Testis (tissue), 3 donors: ENCODE measurements around the gene LYPD6. TPM values are rescaled to one million over a fixed set of nuclear protein-coding genes. Genes with fewer than 3 reads are reported as not detected.

Experiments
- DNase-seq: peaks from one replicate; pipeline ENCODE4 v3.0.0-alpha.2; 2019
- H3K27ac ChIP-seq, 2 donors: fragments of 200-600 bp; sonication (generic); one replicate each; pipeline ENCODE4 v1.5.1; 2019
- H3K27me3 ChIP-seq: fragments of 200-600 bp; sonication (generic); one replicate; pipeline ENCODE4 v1.5.1; 2019
- H3K36me3 ChIP-seq: fragments of 200-600 bp; sonication (generic); one replicate; pipeline ENCODE4 v1.5.1; 2017; ENCODE audit warnings: low read depth; ENCODE audit errors: missing control alignments
- H3K4me1 ChIP-seq: fragments of 200-600 bp; sonication (generic); one replicate; pipeline ENCODE4 v1.5.1; 2019
- H3K4me3 ChIP-seq, 2 donors: fragments of 200-600 bp; sonication (generic); one replicate each; pipeline ENCODE4 v1.5.1; 2017 to 2019
- H3K9me3 ChIP-seq: fragments of 200-600 bp; sonication (generic); one replicate; pipeline ENCODE4 v1.5.1; 2017
- POLR2A ChIP-seq: fragments of 450-650 bp; IDR thresholded peaks from one replicate; pipeline ENCODE4 v1.6.1; 2017; ENCODE audit warnings: antibody characterized with exemption, mild to moderate bottlenecking, moderate library complexity
- WGBS, 2 donors: methylation state at CpG; one replicate each; pipeline ENCODE4 v1.1.5; 2018; 5-methylcytosine and 5-hydroxymethylcytosine counted together
- intact Hi-C: fragments of 100-400 bp; cut with DNase I; formaldehyde crosslinking; loops from one replicate; pipeline ENCODE4 v1.15.1; 2023; ENCODE audit warnings: low total_unique reads
- polyA plus RNA-seq: library from polyadenylated mRNA; stranded (reverse); fragments of 350-450 nt; fragmentation: Illumina TruSeq; extraction: RNeasy Lipid Tissue Mini Kit (QIAGEN cat#74804); gene quantifications from one replicate; pipeline ENCODE4 v1.2.3, GENCODE V29; 2014; ENCODE audit warnings: low read depth, low replicate concordance; ENCODE audit not compliant: insufficient read depth
- total RNA-seq, 2 donors: library from RNA; depleted of rRNA; stranded (reverse); fragments of >200 nt; gene quantifications; one replicate each; pipeline ENCODE4 v1.2.3, GENCODE V29; 2016
- TF ChIP-seq, protein P1 (sequence below), 3 experiments: fragments of 450-650 bp in 2 of 3; fragments of 200-600 bp in 1 of 3; sonication (generic) in 1 of 3; IDR thresholded peaks; one replicate each; pipeline ENCODE4 v1.5.1; 2016 to 2019; ENCODE audit warnings: antibody characterized with exemption in 3 of 3, mild to moderate bottlenecking in 2 of 3, moderate library complexity in 1 of 3

The LYPD6 gene
- total and polyA plus RNA-seq, 3 donors from 2014 or later: 6.8 to 10.2 (median 6.9) TPM

DNA sequence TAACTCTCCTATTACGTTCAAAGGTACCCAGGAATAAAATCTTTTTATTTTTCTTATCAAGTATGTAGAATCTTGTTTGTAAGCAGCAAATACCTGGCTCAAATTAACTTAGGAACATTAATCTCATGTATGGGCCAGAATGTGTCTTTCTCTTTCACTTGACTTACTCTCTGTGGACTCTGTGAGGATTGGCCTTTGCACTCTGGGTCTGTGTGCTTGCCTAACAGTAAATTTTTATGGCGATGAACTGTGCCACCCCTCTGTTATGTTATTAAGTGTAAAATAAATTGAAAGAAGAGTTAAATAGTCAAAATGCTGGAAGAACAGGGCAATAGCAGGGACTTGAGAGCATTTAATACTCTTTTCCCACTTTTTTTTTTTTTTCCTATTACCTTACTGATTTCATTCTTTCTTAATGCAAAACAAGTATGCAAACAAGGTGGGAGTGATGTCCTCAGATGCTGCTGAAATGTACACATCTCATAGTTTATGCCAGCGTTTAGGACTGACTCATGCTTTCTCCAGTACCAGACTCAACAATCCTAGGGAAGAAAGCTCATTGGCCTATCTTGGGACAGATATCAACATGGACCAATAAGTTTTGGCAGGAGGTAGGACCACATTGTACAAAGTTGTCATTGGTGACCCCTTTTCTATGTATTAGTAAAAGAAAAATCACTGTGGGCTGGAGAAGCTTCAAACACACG is 25.5 kb downstream of the LYPD6 start:
- Histone ChIP-seq H3K27me3 (no peaks in the 10 kb centered on the region), H3K4me3 (no peak overlapping the region), H3K27ac (no peak overlapping the region), H3K36me3 (no peaks in the 10 kb centered on the region), H3K9me3 (no peaks in the 10 kb centered on the region), H3K4me1 (no peaks in the 10 kb centered on the region)
- 87 to 91% methylated on average over 4 of the region's 4 CpGs for WGBS, 2 donors
- intact Hi-C loops: no loop called here
- TF ChIP-seq, protein P1, sequence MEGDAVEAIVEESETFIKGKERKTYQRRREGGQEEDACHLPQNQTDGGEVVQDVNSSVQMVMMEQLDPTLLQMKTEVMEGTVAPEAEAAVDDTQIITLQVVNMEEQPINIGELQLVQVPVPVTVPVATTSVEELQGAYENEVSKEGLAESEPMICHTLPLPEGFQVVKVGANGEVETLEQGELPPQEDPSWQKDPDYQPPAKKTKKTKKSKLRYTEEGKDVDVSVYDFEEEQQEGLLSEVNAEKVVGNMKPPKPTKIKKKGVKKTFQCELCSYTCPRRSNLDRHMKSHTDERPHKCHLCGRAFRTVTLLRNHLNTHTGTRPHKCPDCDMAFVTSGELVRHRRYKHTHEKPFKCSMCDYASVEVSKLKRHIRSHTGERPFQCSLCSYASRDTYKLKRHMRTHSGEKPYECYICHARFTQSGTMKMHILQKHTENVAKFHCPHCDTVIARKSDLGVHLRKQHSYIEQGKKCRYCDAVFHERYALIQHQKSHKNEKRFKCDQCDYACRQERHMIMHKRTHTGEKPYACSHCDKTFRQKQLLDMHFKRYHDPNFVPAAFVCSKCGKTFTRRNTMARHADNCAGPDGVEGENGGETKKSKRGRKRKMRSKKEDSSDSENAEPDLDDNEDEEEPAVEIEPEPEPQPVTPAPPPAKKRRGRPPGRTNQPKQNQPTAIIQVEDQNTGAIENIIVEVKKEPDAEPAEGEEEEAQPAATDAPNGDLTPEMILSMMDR (IDR thresholded peaks at IDR 0.05): no peak
- TF ChIP-seq POLR2A: no peak
- DNase-seq: no peak

DNA sequence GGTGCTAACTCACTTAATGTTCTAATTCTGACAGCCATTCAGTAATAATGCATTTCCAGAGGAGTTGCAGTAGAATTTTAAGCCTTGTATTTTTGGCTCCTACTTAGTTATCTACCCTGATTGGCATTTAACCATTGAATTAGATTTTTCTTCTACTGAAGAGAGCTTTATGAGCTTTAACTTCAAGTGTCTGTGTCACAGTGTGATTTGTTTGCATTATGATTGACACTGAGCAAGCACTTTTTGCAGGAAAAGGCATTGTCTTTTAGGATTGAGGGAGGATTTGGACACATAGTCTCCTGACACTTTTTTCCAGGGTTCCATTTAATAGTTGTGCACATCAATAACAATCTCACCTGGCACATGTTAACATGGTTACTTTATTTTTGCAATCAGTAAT is 26.7 kb downstream of the LYPD6 start:
- Histone ChIP-seq H3K36me3 (no peaks in the 10 kb centered on the region), H3K4me1 (no peaks in the 10 kb centered on the region), H3K27ac (no peak overlapping the region), H3K9me3 (no peaks in the 10 kb centered on the region), H3K27me3 (no peaks in the 10 kb centered on the region), H3K4me3 (no peak overlapping the region)
- no peak for DNase-seq
- TF ChIP-seq, protein P1 (IDR thresholded peaks at IDR 0.05): no peak
- TF ChIP-seq POLR2A: no peak
- intact Hi-C loops: no loop called here

DNA sequence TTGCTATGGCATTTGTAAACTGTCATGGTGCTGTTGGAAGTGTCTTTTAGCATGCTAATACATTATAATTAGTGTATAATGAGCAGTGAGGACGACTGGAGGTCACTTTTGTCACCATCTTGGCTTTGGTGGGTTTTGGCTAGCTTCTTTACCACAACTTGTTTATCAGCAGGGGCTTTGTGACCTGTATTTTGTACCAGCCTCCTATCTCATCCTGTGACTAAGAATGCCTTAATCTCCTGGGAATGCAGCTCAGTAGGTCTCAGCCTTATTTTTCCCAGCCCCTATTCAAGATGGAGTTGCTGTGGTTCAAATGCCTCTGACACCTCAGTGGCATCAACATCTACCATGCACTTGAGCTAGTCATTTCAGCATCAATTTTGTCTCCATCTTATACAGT is 29.7 kb downstream of the LYPD6 start:
- no peaks in the 10 kb centered on the region for H3K9me3 ChIP-seq
- intact Hi-C loops: no loop called here
- H3K27me3 ChIP-seq: no peaks in the 10 kb centered on the region
- H3K27ac ChIP-seq: no peak overlapping the region
- no peak overlapping the region for H3K4me3 ChIP-seq
- H3K36me3 ChIP-seq: no peaks in the 10 kb centered on the region
- DNase-seq: no peak
- TF ChIP-seq, protein P1 (IDR thresholded peaks at IDR 0.05): no peak
- TF ChIP-seq POLR2A: no peak
- WGBS, 2 donors: 55 to 63% methylated on average over 1 of the region's 1 CpG
- no peaks in the 10 kb centered on the region for H3K4me1 ChIP-seq

DNA sequence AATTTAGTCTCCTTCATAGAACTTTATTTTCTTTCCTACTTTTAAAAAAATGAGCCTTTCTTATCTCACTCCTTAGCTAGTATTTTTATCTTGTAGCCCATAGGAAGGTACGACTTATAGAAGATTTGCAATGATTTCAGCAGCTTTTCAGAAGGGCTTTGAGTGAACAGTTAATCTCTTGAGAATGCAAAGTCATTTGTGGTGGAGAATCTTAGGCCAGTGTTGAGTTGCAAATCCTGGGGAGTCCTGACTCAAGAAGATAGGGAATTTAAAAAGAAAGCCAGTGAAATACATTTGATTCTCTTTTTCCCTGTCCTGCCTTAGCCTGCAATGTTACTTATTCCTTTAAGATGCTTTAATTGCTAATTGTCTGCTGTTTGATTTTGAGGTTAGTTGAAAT is 33.6 kb downstream of the LYPD6 start:
- H3K4me1 ChIP-seq: no peaks in the 10 kb centered on the region
- TF ChIP-seq, protein P1 (IDR thresholded peaks at IDR 0.05): no peak
- no peak for TF ChIP-seq POLR2A
- no peak for DNase-seq
- no peak overlapping the region for H3K4me3 ChIP-seq
- WGBS, 2 donors: 54 to 59% methylated on average over 1 of the region's 1 CpG
- no peak overlapping the region for H3K27ac ChIP-seq
- H3K9me3 ChIP-seq: no peaks in the 10 kb centered on the region
- intact Hi-C loops: no loop called here
- no peaks in the 10 kb centered on the region for H3K36me3 ChIP-seq
- no peaks in the 10 kb centered on the region for H3K27me3 ChIP-seq

DNA sequence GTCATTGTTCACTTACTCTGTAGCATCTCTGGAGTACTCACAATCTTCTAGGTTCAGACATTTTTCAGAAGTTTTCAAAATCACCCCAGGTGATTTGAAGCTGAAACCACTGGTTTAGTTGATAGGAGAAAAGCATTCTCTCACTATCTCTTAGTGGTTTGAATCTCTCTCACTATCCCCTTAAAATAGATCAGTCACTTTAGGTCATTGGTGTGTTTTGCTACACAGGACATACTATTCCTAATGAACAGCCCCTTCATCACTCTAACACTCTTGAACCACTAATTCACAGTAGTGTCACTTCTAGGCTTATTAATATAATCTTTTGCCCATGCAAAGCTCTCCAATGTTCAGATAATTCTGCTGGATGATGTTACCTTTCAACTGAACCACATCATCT is 34.5 kb downstream of the LYPD6 start:
- intact Hi-C loops: no loop called here
- Histone ChIP-seq H3K36me3 (no peaks in the 10 kb centered on the region), H3K9me3 (no peaks in the 10 kb centered on the region), H3K27ac (no peak overlapping the region), H3K4me1 (no peaks in the 10 kb centered on the region), H3K4me3 (no peak overlapping the region), H3K27me3 (no peaks in the 10 kb centered on the region)
- no peak for DNase-seq
- no peak for TF ChIP-seq POLR2A
- TF ChIP-seq, protein P1 (IDR thresholded peaks at IDR 0.05): no peak
